ENCODE measurements around the gene ATG2B. TPM values are rescaled to one million over a fixed set of nuclear protein-coding genes. Genes with fewer than 3 reads are reported as not detected.

The ATG2B gene
- total and polyA plus RNA-seq, 10 of the 15 experiments (the other 5 are each of a cell fraction or from before 2014, with no cell fraction given), result 0.84 to 15.4 (median 9.9) TPM

- no peak for TF ChIP-seq PBX3 (IDR thresholded peaks at IDR 0.05; ENCODE audit: insufficient replicate concordance, low read depth, low read length)
- TF ChIP-seq BCLAF1 (IDR thresholded peaks at IDR 0.05), result no peak
- TF ChIP-seq SKIL (IDR thresholded peaks at IDR 0.05; ENCODE audit: low read depth, poor library complexity, severe bottlenecking), result no peak
Observed at GRCh38 chr14:96351986-96352385, 11.2 kb downstream of the ATG2B start (continued).

GRCh38 chr14:96349286-96350075 lies 13.7 kb downstream of the ATG2B start:
- DNase-seq (ENCODE audit: low read depth, low spot score), result no peak
- RAD21 ChIA-PET (ENCODE audit: unreplicated experiment), result no interaction called here
- no peak for FAIRE-seq
- no TSS peak for BruUV-seq (replicated peaks)
- 79% methylated on average over 7 of the region's 7 CpGs for WGBS (ENCODE audit: insufficient coverage, insufficient replicate concordance, low lambda C conversion rate, missing lambda C conversion rate)
- H4K20me1 ChIP-seq (ENCODE audit: control insufficient read depth, insufficient read depth), result no peaks in the 10 kb centered on the region
- no peaks in the 10 kb centered on the region for H3K36me3 ChIP-seq (ENCODE audit: control insufficient read depth in 2 of 2, insufficient read depth in 2 of 2, low read length in 1 of 2)
- CTCF ChIA-PET, result no interaction called here
- POLR2A ChIA-PET, result no interaction called here
- no peak overlapping the region for H3K9ac ChIP-seq (ENCODE audit: control insufficient read depth, insufficient read depth, low read length)
- intact Hi-C loops (cut with micrococcal nuclease; ENCODE audit: unreplicated experiment), result no loop called here
- H3K79me2 ChIP-seq (ENCODE audit: control insufficient read depth, insufficient read depth, low read length), result no peaks in the 10 kb centered on the region
- H3K27me3 ChIP-seq (replicated peaks in 1 of 2; ENCODE audit: control insufficient read depth in 2 of 2, insufficient read depth in 2 of 2, low read length in 1 of 2), result no peaks in the 10 kb centered on the region
- H3K4me3 ChIP-seq, result no peak overlapping the region
- in situ Hi-C loops (cut with MboI), result no loop called here
- SMC1A ChIA-PET (ENCODE audit: uncharacterized antibody, unreplicated experiment), result interaction anchor here (0.6 to 0.7 kb wide), 2 partner anchors 19 to 1021 kb away, joined by 3 read pairs; no protein-coding TSS in a partner anchor
- H3K4me2 ChIP-seq (ENCODE audit: control insufficient read depth, insufficient read depth), result no peak overlapping the region
- no peak overlapping the region for H2AFZ ChIP-seq (ENCODE audit: control insufficient read depth, low read depth, low read length)
- no peaks in the 10 kb centered on the region for H3K9me3 ChIP-seq (replicated peaks; ENCODE audit: control insufficient read depth, insufficient read depth, low read length)
- H3K27ac ChIP-seq (ENCODE audit: control insufficient read depth, insufficient read depth), result no peak overlapping the region
- H3K4me1 ChIP-seq (ENCODE audit: control insufficient read depth, insufficient read depth, low read length), result no peaks in the 10 kb centered on the region
- ATAC-seq, result 0 out of 3 replicates have a peak, but pooled peaks have one; percentile 28
- TF ChIP-seq JUND (IDR thresholded peaks at IDR 0.05; ENCODE audit: low read depth, low read length) (no peak), CEBPB (IDR thresholded peaks at IDR 0.05; ENCODE audit: borderline replicate concordance in 1 of 2, low read depth in 2 of 2, low read length in 2 of 2) (no peak), PBX3 (IDR thresholded peaks at IDR 0.05; ENCODE audit: insufficient replicate concordance, low read depth, low read length) (no peak), SP1 (IDR thresholded peaks at IDR 0.05; ENCODE audit: low read depth, low read length) (no peak), ZNF687 (IDR thresholded peaks at IDR 0.05) (no peak), NR2C1 (IDR thresholded peaks at IDR 0.05) (no peak)
